HG02973 (cell line): ENCODE results near the gene ADAMTS17.

Experiments used
- ATAC-seq: cut with Tn5 transposase; IDR thresholded peaks from one replicate; pipeline ENCODE4 v1.9.1; 2021; ENCODE audit warnings: moderate library complexity; ENCODE audit not compliant: unreplicated experiment

The ADAMTS17 gene

DNA sequence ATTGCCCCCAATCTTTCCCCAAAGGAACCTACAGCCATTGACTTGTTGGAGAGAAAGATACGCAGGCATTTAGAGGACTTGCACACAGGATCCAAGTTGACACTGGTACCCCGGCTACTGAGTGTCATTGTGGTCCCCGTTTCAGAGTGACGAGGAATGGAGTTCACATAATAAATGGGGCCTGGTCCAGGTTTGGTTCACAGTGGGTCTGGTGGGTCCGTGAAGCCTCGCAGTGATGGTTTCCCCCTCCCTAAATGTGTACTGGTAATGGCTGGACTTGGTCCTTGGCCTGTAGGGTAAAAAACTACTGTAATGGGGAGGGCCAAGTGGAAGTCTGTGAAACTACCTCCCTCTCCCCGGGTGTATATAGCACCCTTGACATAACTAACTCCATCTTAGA is 376.4 kb downstream of the ADAMTS17 start:
- no peak for ATAC-seq

DNA sequence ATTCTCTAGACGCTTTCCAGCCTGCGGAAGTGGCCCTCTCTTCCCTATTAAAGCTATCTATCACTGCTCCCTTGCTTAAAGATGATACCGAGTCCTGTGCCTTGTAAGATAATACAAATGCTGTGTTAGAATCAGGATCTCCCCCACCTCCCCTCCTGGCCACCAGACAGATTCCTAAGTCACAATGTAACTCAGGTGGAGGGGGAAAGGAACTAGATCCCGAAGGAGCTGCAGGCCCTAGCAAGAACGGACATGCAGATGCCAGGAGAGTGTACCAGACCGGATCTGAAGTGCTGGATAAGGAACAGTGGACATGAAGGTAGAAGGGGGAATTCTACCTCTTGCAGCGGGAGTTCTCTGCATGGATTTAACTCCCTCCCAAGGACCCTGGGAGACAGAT is 377.8 kb downstream of the ADAMTS17 start:
- ATAC-seq, result no peak

DNA sequence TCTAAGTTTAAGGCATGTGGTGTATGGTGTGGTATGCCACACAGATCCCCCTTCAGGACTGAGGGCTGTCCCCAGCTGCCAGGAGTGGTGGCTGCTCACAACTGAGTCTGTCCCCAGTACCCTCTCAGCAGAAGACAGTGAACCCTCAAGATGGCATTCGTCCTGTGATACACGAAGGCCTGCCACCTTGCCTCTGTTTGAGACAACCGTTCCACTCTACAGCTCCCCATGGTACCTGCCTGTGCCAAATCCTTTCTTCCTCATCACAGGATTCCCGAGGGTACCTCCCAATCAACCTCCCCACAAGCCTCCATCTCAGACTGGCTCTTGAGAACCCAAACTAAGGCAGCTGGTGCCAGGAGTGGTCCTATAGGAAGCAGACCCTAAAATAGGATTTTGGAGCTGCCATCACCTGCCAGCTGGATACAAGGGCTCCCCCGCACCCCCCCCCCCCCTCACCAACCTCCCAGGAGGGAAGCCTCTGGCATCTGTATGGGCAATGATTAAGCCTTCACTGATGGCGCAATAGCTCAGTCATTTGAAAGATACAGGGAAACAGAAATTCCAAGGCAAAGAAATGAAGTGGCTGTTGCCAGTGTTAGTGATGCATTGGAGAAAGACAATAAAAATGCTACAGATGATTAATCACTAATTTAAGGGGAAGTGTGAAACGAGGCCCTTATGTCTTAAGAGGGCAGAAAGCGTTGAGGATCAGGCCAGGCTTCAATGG is 378.5 kb downstream of the ADAMTS17 start:
- ATAC-seq, result no peak

DNA sequence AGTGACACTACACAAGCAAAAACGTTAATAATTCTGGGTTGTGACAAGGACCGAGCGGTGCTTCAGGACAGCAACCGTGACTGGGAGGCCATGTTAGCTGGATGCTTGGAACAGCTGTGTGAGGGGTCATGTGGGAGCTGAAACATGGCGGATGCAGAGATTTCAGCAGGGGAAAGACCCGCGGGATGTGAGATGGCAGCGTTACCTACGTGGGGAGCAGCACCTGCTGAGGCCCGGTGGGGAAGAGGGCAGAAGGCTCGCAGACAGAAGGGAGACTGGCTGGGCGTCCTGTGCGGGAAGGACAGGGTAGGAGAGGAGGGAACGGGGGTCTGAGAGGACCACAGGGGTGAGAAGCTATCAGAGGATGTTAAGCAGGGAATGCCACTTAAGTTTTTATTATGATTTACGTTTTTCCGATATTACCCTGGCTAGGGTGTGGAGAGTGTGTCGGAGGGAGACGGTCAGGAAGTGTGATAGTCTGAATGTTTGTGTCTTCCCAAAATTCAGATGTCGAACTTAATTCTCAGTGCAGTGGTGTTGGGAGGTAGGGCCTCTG is 379.7 kb downstream of the ADAMTS17 start:
- no peak for ATAC-seq

DNA sequence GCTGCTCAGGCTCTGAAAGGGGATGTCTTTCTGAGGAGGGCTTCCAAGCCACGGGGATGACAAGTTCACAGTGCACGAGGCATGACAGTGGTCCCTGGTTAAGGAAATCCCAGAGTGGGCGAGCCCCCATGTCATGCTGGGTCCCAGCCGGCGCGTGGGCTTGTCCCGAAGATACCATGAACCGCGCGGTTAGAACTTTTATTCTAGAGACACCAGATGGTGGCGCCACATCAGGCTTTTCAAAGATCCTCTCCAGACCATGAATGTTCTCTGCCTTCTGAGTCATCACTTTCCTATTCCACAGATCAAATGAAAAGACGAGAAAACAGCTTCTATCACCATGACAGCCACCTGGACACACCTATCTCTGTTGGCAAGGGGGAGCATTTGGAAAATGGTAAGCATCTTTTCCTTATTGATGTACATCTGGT is 380.7 kb downstream of the ADAMTS17 start:
- no peak for ATAC-seq

DNA sequence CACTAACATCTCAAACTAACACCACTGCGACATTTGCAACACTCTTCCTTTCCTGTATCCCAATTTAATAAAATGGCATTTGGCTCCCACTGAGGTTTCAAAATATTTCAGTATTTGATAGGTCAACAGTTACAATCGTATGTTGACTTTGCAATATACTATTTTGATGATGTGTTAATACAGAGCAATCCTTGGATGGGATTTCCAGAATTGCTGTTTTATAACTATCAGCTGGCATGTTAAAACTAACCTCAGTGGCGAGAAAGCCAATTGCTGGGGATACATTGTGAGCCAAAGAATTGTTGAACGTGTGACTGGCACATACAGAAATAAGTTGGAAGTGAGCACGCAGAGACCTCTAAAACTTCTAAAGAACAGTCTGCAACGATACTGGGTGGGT is 382.4 kb downstream of the ADAMTS17 start:
- ATAC-seq, result no peak

DNA sequence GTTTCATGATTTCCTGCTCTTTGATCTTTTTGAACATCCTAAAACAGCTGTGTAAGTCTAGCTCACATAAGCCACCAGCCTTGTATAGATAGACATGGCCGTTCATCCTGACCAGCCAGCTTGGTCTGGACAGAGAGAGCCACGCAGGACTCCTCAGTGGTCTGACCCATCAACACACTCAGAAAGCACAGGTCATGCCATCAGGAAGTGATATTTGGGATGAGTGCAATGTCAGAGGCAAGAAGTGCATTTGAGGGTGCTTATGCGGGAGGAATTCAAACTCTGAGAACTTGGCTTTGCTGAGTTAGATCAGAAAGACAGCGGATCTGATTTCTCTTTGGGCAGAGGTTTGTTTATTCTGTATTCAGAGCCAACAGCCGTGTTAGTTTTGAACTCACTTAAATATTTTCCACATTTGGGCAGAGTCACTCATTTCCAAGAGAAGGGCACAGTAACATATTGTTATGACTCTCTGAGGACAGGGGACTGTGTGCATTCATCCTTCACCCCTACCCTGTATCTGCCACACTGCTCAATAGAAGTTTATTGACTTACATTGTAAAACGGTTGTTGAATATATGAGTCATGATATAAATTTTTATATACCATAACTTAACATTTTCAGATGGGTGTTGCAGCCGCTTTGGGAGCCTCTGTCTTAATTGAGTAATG is 383.2 kb downstream of the ADAMTS17 start:
- no peak for ATAC-seq

DNA sequence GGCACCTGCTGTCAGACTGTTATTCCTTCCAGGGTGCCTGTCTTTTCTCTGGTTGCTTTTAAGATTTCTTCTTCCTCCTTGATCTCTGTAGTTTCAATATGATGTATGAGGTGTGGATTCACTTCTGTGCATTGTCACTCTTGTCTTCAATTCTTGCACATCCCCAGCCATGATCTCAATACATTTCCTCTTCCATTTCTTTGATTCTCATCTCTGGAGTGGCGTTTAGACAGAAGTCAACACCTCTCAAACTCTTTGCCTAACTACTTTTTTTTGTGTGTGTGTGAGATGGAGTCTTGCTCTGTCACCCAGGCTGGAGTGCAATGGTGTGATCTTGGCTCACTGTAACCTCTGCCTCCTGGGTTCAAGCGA is 384.1 kb downstream of the ADAMTS17 start:
- no peak for ATAC-seq

DNA sequence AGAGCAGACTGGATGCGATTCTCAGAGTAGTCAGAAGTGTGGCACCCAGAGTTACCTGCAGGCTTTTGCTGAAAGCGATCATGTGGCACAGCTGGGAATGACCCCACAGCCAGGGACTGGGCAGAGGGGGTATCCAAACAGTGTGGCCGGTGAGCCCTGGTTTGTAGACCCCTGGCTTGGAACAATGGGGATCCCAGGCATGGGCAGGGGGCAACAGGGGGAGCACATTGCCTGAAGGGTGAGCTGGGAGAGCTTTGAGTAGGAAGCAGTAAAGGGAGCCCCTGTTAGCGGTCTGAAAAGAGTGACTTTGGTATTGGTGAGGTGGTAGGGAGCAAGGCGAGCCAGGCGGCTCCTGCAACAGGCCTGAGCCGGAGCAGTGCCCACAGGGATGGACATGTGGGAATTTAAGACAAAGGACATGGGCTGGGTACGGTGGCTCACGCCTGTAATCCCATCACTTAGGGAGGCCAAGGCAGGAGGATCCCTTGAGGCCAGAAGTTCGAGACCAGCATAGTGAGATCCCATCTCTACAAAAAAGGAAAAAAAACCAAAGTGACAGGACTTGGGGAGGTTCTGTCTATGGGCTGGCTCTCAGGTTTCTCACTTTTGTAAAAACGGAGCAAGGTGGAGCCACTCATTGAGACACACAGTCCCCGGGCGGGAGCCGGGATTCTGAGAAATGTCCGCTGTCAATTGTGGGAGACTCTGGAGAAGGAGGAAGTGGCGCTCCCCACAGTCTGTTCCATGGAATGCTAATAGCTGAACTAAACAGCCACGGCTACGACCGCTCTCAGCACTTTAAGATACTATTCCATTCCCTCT is 384.7 kb downstream of the ADAMTS17 start:
- no peak for ATAC-seq

DNA sequence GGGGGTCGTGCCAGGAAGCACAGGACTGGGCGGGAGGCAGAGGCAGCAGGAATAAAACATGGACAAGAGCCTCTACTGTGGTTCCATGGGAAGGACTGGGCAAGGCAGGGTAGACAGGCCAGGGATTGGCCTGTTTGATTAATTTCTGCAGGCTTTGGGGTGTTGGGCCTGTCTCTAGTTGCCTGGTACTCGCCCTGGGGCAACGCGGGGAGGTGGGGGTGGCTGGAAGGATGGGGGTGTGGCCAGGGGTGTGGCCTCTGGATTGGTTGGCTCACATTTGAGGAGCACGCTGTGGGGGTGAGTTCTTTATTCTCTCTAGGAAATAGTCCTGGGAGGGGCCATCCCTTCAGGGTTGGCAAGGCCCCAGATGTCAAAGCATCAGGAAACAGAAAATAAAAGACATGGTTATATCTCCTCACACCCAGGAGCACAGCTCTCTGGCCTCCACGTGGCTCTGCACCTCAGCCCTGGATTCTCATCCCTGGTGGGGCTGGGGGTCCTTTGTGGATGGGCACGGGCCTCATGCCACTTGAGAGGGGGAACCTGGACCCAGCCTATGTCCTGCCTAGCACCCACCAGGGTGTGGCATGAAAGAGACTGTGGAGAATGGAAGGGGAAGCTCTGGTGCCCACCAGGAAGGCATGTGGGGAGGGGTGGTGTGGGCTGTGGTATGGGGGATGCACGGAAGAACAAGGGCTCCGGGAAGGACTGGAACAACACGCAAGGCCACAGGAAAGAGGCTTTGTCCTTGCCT is 385.6 kb downstream of the ADAMTS17 start:
- ATAC-seq, result no peak

DNA sequence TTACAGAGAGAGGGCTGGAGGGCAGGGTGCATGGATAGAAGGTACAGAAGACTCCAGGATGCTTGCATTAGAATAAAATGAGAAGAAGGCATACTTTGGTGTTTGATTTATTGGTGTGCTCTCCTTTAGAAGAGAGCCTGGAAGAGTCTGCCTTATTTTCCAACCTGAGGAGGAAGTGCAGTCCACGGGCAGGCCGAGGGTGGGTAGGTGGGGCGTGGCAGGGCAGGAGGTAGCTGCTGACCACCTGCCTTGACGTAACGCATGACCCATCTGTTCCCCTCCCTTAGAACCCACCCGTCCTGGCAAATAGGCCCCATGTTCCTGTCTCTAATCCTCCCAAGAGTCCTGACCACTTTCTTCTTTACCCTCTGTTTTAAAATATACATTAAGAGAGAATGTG is 386.2 kb downstream of the ADAMTS17 start:
- no peak for ATAC-seq

DNA sequence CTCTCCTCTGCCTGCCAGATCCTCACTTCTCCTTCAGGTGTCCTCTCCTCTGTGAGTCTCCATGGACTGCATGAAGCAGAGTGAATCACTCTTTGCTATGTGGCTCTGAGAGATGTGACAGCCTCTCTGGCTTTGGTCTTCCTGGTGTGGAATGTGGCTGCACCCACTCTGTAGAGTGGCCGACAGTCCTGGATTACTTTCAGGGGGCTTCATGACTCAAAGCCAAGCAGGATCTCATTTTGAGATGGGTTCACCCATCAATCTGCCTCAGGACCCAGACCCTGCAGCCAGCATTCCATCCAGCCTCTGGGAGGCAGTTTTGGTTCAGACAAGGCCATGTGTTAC is 386.6 kb downstream of the ADAMTS17 start:
- no peak for ATAC-seq

DNA sequence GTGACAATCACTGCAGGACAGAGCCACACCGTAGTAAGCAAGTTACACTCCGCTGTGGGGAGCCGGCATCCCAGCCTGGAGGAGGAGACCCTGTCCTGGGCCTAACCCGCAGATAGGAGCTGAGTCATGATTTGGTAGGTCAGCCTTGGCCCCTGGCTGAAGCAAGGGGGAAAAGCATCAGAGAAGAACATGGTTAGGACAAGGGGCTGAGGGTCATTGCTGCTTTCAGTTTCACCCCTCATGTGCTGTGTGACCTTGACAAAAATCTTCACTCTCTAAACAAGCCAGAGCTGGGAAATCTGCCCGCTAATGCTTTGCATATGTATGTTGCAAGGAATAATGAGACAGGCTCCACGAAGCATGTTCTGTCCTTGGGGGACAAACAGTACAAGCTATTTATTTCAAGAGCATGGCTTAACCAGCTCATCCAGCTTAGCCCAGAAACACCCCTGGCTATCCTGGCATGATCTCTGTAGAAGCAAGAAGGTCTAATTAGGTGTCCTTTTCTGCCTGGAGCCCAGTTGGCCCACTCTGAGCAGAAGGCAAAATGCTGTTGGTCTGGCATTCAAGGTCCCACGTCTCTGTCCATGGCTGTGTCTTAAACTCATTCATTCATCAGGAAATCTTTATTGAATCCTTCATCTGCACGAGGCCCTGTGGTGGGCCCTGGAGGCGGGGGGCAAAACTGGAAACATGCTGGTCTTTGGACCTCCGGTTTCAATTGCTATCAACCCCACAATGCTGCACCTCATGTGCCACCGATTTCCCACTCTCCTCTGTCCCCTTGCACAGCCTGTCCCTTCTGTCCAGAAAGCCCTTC is 387.2 kb downstream of the ADAMTS17 start:
- no peak for ATAC-seq

DNA sequence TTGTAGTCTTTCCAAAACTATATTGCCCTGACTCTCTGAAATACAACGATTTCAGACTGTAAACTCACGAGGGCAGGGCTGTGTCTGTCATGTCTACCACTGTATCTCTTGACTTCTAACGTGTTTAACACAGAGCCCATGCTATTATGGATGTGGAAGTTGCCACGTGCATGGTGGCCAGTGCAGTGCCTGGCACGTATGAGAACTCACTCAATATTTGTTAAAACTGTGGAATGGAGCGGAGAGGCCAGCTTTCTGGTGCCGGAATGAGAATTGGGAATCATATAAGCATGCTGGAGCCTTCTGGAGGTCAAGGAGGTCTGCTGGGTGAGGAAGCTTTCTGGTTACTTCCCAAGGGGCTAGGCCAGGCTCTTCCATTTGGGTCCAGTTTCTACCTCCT is 387.9 kb downstream of the ADAMTS17 start:
- ATAC-seq, result no peak

DNA sequence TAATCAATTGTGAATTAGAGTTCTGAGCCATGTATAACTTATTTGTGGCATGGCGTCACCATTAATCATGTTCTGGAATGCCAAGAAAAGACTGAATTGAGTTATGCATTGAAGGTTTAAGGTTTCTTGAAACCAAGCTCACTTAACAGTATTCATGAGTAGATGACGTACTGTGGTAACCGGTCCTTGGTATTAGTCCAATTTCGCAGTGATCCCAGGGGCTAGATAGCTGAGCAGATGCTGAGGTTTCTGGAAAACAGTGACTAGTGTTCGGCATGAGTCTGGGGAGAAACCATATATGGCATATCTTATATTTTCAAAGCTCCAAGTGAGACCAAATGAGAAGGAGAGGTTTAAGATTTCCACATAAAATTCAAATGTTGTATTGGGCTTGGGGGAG is 390.3 kb downstream of the ADAMTS17 start:
- no peak for ATAC-seq

DNA sequence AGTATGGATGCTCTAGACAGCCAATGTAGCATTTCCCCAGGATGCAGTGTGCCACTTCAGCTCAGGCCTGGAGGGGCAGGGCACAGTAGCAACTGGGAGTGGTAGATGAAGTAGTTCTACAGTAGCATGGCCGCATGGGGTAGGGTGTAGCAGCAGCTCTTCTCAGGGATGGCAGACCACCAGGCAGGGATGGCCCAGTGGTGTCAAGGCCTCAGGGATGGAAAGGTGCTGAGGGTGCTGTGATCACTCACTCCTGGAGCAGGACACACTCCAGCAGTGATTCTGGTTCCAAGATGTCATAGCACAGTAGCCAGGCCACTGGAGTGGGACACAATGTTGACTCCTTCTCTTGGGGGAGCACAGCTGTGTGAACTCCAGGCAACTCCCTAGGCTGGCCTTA is 397.6 kb downstream of the ADAMTS17 start:
- no peak for ATAC-seq

DNA sequence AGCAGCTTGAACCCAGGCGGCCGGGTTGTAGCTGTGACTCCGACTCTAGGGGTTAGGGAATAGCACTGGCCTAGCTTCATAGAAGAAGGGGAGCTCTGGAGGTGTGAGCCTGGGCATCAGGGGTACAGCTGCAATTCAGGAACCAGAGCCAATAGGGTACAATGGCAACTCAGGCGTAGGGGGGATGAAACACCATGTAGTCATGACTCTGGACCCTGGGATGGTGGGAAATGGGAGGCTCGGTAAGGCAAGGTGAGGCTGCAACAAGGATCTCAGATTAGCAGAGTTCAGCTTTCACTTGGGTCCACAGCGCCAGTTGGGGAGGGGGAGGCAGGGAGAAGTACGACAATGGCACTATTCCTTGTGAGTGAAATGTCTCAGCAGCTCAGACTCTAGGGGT is 398.3 kb downstream of the ADAMTS17 start:
- ATAC-seq, result no peak

DNA sequence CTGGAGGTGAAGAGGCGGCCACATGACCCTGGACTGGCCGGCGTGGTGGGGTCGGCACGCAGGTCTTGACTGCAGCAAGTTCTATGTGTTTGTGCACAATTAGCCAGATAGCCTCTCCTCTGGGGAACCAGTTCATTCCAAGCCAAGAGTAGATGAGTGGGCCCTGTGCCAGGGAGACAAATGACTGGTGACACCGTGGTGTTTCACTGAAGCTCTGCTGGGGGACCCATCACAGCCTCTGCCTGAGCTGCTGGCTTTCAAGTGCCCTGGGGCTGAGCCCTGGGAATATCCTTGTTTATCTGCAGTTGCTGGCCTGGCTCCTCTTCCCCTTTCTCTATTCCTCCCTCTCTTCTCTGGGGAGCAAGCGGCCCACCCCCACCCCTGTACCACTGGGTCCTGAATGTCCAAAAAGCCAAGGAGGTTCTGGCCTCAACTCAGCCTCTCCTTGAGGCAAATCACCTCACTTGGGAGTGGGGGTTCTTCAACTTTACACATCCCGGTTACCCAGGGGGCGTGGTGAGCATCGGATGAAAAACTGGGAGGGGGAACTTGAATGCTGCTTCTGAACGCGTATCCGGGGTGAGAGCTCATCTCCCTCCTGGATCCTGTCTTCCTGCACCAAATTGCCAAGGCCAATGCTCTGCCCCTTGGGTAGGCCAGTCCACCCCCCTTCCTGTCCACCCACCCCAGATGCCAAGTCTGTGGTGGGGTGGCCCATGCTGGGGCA is 408.9 kb downstream of the ADAMTS17 start:
- ATAC-seq, result no peak
